K562 (cell line): ENCODE data around the gene MOB3B.

Experiments
- CTCF ChIP-seq, 3 experiments: IDR thresholded peaks in 2 of 3; conservative IDR thresholded peaks in 1 of 3; 2 replicates each; pipeline ENCODE4 v1.5.1; 2011 to 2012; ENCODE audit warnings: low read length in 3 of 3, mild to moderate bottlenecking in 3 of 3, control low read depth in 2 of 3, improper control_type of control experiment in 1 of 3, inconsistent platforms in 1 of 3, low read depth in 1 of 3, mixed read lengths in 1 of 3, moderate library complexity in 1 of 3; ENCODE audit not compliant: insufficient read depth in 2 of 3
- HIVEP1 ChIP-seq: fragments of 250-450 bp; sonication (Bioruptor Pico); IDR thresholded peaks from 2 replicates; pipeline ENCODE4 v1.4.0; 2020; ENCODE audit warnings: mild to moderate bottlenecking
- HMGXB4 ChIP-seq: sonication (generic); formaldehyde crosslinking; IDR thresholded peaks from 2 replicates; pipeline ENCODE4 v1.8.1; 2023; ENCODE audit warnings: mild to moderate bottlenecking, missing genetic modification reagents
- KLF16 ChIP-seq: IDR thresholded peaks from 2 replicates; pipeline ENCODE4 v1.6.1; 2016; ENCODE audit warnings: antibody characterized with exemption
- PCBP1 ChIP-seq: fragments of 200-400 bp; formaldehyde crosslinking; IDR thresholded peaks from 2 replicates; pipeline ENCODE4 v1.6.1; 2018; ENCODE audit warnings: mild to moderate bottlenecking, low read depth, low read length; ENCODE audit not compliant: poor library complexity, severe bottlenecking
- ZNF133 ChIP-seq: fragments of 250-450 bp; sonication (Bioruptor Pico); IDR thresholded peaks from 2 replicates; pipeline ENCODE4 v1.4.0; 2020; ENCODE audit warnings: mild to moderate bottlenecking
- ZNF431 ChIP-seq: sonication (generic); formaldehyde crosslinking; IDR thresholded peaks from 2 replicates; pipeline ENCODE4 v1.8.0; 2022; ENCODE audit warnings: mild to moderate bottlenecking, missing genetic modification reagents
- ZNF592 ChIP-seq: fragments of 450-650 bp; IDR thresholded peaks from 2 replicates; pipeline ENCODE4 v1.6.1; 2017; ENCODE audit warnings: antibody characterized with exemption, mild to moderate bottlenecking

GRCh38 chr9:27335075-27335474 is 194.5 kb downstream of the MOB3B start:
- no peak for TF ChIP-seq KLF16
- no peak for TF ChIP-seq ZNF431 (CRISPR knock-in tag)
- no peak for TF ChIP-seq ZNF133 (CRISPR knock-in tag)
- TF ChIP-seq CTCF (IDR thresholded peaks at IDR 0.05 in 2 of 3, conservative IDR thresholded peaks at IDR 0.05 in 1 of 3; ENCODE audit: insufficient read depth in 2 of 3, low read depth in 1 of 3, low read length in 3 of 3): no peak
- no peak for TF ChIP-seq HIVEP1 (CRISPR knock-in tag)
- TF ChIP-seq PCBP1: no peak
- TF ChIP-seq ZNF592: no peak
- TF ChIP-seq HMGXB4: no peak
